Myocyte (in vitro differentiated cells): ENCODE data around the gene PGAP1. TPM values are rescaled to one million over a fixed set of nuclear protein-coding genes. Genes with fewer than 3 reads are reported as not detected.
"Not testable (repeated sequence)": the region's sequence is repeated elsewhere in the genome, so short reads cannot be mapped to it uniquely, and the experiment has no call there.

Experiments
- DNase-seq: peaks from one replicate; pipeline ENCODE4 v3.0.0-alpha.2; 2012; ENCODE audit warnings: low read depth
- total RNA-seq: library from RNA; depleted of rRNA; stranded (reverse); fragments of >200 nt; gene quantifications from 2 replicates; pipeline ENCODE4 v1.2.3, GENCODE V29; 2014

The PGAP1 gene
- total RNA-seq, 1 donor from 2014 or later: 6.8 TPM

DNA sequence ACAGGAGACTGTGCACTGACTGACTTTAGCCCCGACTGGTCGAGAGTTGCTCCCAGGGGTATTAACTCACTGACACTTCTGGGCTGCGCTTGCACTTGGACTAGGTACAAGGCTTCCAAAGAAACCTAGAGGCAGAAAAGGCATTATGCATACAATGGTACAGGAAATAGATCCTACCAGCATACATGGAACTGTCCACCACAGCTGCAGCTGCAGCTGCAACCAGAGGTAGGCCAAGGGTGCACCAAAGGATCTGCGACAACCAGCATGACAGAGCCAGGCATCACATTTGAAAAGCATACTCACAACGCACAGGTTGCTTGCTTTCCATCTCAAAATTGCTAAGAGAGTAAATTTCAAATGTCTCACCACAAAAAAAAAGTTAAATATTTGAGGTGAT, 22.6 kb upstream of the PGAP1 start:
- no peak for DNase-seq

DNA sequence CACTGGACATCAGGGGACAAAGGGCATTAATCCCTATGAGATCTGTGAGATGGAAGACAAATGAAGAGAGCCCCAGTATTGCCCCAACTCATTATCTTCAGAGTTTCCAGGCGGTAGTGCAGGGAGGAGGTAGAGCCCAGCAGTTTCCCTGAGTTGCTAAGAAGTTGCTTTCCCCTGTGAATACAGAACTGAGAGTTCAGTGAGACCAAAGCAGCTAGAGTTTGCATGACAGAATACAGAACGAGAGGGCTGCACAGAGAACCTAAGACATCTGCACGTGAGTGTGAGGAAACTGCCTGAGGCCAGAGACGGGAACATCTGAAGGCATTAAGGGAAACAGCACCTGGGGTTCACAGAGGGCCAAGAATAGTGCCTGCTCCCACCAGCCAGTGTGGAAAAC, 18.1 kb upstream of the PGAP1 start:
- DNase-seq: no peak

GRCh38 chr2:196941398-196942078, 15.0 kb upstream of the PGAP1 start:
- DNase-seq: peak; percentile 17

- no peak for DNase-seq
Measured at GRCh38 chr2:196939371-196939770, 12.9 kb upstream of the PGAP1 start.

DNA sequence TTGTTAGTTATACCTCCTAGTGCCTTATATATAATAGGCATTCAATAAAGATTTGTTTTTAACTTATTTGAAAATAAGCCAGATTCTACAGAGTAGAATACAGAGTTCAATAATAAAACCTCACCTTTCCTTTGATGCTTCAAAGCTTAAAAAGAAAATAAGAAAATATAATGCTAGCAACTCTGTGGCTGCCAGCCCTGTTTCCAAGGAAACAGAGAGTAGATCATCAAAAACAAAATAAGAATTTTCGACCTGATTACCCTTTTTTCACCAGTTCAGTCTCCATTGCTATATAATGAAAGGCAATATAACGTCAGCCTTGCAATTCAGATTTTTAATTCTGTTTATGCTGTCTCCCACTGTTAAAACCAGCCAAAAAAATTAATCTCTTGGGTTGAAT, 8.9 kb upstream of the PGAP1 start:
- no peak for DNase-seq

GRCh38 chr2:196934672-196935071, 8.2 kb upstream of the PGAP1 start:
- DNase-seq: no peak

DNA sequence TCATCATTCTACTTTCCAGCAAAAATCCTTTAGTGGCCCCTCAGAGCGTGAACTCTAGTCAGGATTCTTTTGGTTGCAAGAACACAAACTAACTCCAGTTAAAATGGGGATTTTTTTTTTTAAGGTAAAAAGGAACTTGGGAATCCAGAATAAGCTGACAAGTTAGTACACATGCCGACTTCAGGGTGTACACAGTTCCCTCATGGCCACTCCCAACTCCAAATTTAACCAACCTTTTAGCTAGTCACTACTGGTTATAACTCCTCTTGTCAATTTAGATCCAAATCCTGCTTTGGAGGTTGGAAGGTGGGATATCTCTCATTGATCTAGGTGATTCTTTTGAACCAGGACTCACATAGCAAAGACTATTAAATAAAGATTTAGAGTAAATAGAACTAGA, 5.0 kb upstream of the PGAP1 start:
- no peak for DNase-seq

- DNase-seq: peak; percentile 53
Measured at GRCh38 chr2:196927376-196928225, 1.1 kb upstream of the PGAP1 start.

GRCh38 chr2:196925768-196926561, 542 bp downstream of the PGAP1 start:
- DNase-seq: peak; percentile 54

- DNase-seq: no peak
Measured at GRCh38 chr2:196925051-196925767, 1.3 kb downstream of the PGAP1 start.

GRCh38 chr2:196924051-196924450, 2.5 kb downstream of the PGAP1 start:
- no peak for DNase-seq

DNA sequence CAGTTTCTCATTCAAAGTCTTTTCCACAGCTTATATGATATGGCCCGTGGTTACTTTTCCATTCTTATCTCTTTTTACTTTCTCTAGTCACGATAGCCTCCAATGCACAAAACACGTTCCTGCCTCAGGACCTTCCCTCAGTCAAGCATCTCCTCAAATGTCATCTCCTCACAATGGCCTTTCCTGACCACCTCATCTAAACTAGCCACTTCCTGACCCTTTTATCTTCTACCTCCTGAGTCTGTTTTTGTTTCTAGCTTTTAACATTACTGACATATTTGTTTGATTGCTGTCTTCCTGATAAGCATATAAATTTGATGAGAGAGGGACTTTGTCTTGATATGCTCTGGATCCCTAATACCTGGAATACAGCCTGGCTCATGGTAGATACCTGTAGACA, 7.6 kb downstream of the PGAP1 start:
- no peak for DNase-seq

DNA sequence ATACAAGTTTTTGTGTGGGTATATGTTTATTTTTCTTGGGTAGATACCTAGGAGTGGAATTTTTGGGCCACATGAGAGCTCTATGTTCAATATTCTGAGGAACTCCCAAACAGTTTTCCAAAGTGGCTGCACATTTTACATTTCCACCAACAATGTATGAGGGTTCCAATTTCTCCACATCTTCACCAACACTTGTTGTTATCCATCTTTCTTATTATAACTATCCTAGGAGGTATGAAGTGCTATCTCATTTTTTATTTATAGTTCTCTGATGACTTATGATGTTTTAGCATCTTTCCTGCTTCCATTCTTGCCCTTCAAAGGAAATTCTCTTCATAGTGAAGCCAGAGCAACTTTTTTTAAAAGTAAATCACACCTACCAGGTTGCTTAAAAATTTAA, 8.7 kb downstream of the PGAP1 start:
- DNase-seq: no peak

DNA sequence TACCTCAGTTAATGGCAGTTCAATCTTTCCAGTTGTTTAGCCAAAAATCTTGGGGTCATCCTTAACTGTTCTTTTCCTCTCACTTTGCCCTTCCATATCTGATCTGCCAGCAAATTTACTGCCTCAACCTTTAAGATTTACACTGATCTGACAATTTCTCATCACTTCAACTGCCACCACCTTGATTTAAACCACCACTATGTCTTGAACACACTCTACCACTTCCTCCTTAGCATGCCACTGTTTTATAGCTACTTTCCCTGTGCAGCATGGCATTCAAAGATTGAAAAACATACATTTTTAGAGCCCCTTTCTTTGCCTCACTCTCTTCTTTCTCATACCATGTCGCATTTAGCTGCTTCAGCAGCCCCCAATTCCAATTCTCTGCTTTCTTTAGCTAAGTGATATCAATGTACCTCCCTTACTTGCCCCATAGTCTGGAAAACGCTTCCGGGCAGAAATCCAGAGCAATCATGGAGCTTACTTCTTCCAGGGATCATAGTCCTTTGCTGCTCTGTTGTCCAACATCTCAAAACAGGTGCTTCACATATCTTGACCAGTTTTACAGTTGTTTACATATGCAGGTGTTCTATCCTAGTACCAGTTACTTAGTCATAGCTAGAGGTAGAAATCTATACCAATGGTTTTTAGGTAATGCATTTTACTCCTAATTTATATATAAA, 10.9 kb downstream of the PGAP1 start:
- DNase-seq: no peak

- DNase-seq: no peak
Measured at GRCh38 chr2:196914867-196915460, 11.5 kb downstream of the PGAP1 start.

GRCh38 chr2:196913691-196914090, 12.8 kb downstream of the PGAP1 start:
- no peak for DNase-seq

DNA sequence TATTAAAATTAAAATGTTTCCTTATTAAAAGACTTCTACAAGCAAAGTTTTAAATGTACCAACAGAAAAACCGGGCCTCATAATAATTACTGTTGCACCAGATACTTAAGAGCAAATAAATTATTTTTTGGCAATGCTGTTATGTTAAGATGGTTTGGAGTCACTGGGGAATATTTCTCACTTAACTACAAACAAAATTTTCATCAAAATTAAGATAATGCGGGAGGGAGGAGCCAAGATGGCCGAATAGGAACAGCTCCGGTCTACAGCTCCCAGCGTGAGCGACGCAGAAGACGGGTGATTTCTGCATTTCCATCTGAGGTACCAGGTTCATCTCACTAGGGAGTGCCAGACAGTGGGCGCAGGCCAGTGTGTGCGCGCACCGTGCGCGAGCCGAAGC, 21.1 kb downstream of the PGAP1 start:
- not testable (repeated sequence) for DNase-seq

DNA sequence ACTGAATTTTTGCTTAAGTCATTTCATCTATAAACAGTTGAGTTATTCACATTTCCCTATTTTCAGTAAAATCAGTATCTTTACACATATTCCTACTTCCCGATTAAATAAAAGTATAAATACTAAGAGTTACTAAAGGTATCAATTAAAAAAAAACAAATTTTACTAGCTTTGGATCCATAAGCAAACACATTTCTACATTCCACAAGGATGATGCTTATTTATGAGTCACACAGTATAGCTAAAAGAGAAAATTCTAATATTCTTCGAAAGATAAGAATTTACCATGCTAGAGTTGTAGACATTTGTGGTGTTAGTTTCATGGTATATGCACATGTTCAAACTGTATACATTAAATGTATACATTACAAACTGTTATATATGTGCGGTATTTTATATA, 23.7 kb downstream of the PGAP1 start:
- DNase-seq: no peak

DNA sequence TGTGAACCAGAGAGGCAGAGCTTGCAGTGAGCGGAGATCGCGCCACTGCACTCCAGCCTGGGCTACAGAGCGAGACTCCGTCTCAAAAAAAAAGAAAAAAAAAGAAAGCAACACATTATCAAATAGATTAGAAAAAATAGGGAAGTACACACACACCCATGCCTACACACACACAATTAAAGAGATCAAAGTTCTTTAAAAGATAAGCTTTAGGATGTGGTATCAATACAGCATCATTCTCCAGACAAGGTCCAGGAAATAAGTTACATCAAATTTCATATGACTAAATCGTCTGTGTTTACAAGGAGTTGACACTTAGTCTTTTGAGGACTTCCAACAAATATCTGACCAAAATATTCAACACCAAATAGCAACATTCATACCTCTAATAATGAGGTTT, 25.7 kb downstream of the PGAP1 start:
- DNase-seq: no peak

- DNase-seq: no peak
Measured at GRCh38 chr2:196899976-196900375, 26.5 kb downstream of the PGAP1 start.
